Esophagus muscularis mucosa (tissue), 4 donors: ENCODE measurements around the gene NARF.

Source experiments
- CTCF ChIP-seq, 3 experiments: fragments of 200-600 bp in 2 of 3; fragments of 450-650 bp in 1 of 3; sonication (generic) in 2 of 3; IDR thresholded peaks; one replicate each; pipeline ENCODE4 v1.5.1; 2017 to 2019; ENCODE audit warnings: antibody characterized with exemption in 3 of 3, mild to moderate bottlenecking in 2 of 3, moderate library complexity in 1 of 3
- EP300 ChIP-seq: sonication (generic); formaldehyde crosslinking; IDR thresholded peaks from one replicate; pipeline ENCODE4 v1.6.1; 2017; ENCODE audit warnings: antibody characterized with exemption
- POLR2A ChIP-seq: fragments of 450-650 bp; IDR thresholded peaks from one replicate; pipeline ENCODE4 v1.6.1; 2017; ENCODE audit warnings: antibody characterized with exemption, moderate library complexity, mild to moderate bottlenecking, low read depth

- TF ChIP-seq CTCF (IDR thresholded peaks at IDR 0.05) = no peak
- TF ChIP-seq EP300 = no peak
- TF ChIP-seq POLR2A = no peak
These were observed 69.4 kb downstream of the NARF start for GRCh38 chr17:82527898-82528297.
